Amygdala (tissue), 56 donors: Measurements from ENCODE around the gene EIF4E1B.

Experiments
- DNase-seq, 56 donors: peaks; one replicate each; lab custom pipeline; 2025; lab: John Stamatoyannopoulos, UW

Gene EIF4E1B

DNA sequence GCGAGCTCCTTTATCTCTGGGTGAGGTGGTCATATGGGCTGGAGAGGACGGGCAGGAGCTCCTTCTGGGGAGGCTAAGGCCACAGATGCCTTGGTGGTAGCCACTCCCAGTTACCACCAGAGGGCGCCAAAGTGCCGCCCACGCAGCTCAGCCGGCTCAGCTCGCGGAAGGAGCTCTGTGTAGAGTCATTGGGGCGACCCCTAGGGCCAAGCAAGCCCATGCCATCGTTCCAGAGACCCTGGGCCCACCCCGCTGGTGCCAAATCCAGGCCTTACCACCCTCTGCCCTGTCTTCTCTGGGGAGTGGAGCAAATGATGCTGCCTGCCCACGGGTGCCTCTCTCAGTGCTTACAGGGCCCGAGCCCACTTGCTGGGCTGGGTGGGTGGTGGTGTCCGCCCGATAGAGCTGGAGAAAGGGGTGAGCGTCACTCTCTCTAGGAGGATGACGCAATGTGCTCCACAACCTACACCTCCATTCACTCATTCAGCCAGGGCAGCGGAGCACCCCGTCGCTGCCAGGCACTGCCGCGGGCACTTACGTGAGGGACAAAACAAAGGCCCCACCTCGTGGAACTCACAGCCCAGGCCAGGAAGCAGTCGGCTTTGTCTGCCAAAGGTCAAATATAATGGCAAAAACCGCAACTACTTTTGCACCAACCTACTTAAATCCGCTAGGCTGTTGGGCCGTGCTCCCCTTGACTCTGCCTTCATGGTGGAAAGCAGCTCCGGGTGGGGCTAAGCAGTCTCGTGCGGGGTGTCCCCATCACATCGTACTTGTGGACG is 30.6 kb downstream of the EIF4E1B start:
- DNase-seq: peak in 47 of 56 donors; percentile 14 to 79 (median 47)

DNA sequence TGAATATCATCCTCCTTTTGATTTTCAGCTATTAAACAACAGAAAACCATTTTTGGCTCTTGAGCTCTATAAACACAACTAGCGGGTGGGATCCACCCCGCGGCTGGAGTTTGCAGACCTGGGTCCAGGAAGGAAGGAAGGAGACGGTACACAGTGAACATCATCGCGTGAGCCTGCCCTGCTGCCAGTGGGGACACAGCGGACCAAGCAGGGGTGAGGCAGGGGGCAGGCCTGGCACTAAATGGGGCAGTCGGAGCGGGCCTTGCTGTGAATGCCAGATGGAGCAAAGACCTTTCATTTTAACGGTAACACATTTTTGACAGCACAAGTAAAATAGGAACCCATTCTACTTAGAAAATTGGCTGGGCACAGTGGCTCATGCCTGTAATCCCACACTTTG is 31.2 kb downstream of the EIF4E1B start:
- DNase-seq: no peak

DNA sequence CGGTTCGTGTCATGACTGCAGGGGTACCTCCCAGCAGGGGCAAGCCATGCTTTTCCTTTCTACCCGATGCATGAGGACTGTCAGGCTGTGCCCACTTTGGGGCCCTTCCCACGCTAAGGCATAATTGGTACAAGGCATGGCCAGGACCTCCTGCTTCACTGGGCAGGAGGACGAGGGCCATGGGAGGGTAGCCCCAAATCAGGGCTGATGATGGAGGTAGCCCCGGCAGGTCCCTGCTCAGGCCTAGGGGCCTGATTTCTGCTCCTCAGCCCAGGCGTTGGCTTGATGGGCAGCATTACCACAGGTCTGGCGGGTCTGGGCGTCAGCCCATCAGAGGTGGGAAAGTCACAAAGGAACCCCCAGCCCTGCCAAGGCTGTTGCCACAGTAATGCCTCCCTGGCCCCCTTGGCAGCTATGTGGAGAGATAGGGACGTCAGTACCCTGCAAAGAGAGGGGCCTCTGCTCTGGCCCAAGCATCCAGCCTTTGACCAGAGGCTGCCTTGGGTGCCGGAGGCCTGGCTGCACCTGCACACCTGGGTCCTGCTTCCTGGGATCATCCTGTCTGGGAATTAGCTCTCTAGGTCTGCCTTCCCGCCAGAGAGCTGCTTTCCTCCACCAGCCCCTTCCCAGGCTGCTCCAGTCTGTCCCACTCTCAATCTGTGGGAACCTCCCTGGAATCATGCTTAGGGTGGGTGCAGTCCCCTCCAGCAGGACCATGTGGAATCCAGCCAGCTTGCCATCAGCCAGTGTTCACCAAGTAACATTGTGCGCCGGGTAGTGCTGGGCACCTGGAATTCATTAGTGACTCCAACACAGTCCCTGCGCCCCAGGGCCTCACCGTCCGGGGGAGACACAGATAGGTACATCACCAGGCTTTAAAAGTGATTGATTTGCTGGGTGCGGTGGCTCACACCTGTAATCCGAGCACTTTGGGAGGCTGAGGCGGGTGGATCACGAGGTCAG is 32.2 kb downstream of the EIF4E1B start:
- no peak for DNase-seq

DNA sequence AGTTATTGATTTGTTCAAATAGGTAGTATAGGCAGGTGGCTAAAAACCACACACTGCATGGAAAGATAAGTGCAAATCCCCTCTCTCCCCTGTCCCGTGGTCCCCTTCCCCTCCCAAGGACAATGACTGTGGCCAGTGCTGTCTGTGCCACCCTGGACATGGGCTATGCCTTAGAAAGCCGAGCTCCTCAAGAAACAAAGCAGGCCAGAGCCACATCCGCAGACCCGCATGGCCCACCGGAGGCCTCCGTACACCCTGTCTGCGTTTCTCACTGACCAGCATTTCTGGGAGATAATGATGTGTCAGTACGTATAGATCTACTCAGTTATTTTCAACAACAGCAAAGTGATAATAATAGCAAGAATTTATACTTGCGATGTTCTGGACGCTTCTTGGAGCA is 33.1 kb downstream of the EIF4E1B start:
- DNase-seq: no peak

DNA sequence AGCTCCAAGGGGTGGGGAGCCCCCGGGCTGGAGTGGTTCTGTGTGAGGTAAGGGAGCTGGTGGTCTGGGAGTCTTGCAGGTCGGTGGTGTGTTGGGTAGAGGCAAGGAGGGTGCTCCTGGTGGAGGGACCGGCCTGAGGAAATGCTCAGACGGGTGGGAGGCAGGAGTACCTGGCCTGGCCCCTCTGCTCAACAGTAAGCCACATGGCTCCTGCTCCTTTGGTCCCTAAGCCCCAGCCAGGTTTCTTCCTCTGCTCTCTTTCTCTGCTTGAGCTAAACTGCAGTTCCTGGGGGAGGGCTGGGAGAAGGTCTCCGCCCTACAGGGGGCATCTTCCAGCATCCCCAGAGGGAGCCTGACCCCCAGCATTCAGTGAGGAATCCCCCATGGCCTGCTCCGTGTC is 34.0 kb downstream of the EIF4E1B start:
- no peak for DNase-seq

DNA sequence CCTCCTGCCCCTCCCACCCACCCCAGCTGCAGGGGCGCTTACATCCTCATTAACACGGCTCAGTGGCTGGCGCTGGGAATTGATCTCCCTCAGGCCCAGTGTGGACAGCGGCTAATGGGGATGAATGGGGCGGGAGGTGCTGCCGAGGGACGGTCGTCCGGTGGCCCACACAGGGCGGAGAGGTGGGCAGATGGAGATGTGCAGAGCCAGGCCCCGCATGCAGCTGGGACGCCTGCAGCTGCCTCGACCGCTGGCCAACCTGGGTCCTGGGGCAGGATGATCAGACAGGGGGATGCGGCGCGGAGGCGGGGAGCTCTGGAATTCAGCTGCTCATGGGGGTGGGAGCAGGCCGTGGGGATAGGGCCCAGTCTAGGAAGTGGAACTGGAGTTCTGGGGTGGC is 34.4 kb downstream of the EIF4E1B start:
- no peak for DNase-seq

DNA sequence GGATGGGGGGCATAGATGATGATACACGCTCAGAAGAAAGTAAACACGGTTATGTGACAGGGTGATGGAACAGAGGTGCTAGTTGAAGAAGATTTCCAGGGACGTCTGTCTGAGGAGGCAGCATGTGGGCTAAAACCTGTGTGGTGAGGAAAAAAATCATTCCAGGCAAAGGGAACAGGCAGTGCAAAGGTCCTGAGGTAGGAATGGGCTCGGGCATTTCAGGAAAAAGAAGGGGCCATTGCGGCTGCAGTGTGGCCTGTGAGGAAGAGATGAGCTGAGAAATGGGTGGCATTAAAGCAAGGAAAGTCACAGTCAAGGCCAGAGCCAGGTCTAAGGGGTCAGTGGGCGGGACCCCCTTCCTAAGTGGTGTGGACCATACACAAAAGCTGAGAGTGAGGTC is 35.0 kb downstream of the EIF4E1B start:
- no peak for DNase-seq

DNA sequence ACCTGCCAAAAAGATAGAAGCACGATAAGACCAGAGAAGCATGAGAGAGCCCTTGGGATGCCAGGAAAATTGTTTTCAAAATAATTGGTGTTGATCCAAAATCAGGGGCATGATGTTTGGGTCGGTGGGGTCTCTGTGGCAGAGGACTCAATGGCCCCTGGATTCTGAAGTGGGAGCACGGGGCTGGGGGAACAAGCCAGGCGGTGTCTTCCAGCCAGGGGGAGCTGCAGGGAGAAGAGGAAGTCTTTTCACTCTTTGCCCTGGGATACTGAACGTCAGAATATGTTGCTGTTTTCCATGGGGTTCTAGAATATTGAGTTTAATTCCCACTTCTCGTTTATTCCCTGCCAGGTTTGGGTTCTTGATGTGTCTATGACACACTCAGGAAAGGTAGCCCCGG is 37.2 kb downstream of the EIF4E1B start:
- no peak for DNase-seq

DNA sequence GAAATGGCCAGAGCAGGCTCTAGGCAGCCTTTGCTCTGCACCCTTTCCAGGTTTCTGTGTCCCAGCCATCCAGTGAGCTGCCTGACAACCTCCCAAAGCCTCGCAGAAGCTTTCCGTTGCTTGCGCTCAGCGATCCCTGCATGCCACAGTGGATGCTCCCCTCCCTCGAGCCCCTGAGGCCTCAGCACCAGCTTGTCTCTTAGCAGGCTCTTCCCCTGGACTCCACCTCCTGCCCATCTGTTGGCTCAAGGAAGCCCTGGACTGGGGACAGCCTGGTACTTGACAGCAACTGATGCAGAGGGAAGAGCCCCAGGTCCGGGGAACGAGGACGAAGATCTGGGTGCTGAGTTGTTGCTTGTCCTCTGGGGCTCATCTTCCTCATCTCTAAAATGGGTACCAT is 40.0 kb downstream of the EIF4E1B start:
- DNase-seq: no peak

DNA sequence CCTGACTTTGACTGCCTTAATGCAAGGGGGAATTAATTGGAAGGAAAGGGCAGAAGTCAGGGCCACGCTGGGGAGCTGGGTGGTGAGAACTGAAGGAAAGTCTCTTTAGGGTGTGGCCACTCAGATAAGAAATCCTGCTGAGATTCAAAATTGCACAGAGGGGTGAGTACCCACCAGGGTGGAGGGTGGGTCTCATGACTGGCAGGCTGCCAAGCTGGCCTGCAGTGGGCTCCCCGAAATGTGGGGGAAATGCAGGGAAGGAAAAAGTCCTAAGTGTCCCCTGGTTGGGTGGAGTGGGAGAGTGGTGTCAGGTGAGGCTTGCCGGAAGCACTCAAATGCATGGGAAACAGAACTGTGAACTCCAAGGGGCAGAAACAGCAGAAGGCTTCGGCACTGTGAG is 40.9 kb downstream of the EIF4E1B start:
- no peak for DNase-seq

DNA sequence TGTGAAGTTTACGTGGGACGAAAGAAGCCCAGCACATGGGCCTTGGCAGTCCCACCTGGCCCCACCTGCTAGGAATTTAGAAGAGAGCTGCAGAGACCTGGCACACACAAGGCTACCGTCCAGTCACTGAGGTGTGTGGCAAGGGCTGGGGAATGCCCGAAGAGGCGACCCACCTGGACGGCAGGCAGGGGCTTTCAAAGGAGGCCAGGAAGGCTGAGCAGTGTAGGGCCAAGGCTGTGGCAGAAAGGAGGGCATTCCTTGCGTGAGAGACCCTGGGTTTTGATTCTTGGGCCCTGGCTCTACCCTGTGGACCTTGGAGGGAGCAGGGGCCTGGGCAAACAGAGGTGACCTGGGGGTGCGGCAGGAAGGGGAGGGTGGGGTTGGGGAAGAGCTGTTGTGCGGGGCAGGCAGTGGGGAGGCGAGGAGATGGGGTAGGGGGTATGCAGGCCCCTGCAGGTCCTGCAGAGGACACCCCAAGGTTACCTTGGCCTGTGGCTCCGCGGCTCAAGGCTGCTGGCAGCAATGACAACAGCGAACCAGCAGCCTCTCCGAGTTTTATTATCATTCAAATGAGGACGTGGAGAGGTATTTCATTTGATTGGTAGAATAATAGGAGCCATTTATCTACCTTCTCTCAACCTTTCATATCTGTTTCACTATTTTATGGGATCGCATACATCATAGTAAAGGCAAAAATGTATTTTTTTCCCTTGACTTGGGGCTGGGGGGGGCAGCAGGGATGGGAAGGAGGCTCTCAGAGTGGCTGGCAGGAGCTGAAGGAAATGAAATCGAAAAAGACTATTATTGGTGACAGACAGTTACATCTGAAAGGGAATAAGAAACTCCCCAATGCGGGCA is 41.6 kb downstream of the EIF4E1B start:
- no peak for DNase-seq

DNA sequence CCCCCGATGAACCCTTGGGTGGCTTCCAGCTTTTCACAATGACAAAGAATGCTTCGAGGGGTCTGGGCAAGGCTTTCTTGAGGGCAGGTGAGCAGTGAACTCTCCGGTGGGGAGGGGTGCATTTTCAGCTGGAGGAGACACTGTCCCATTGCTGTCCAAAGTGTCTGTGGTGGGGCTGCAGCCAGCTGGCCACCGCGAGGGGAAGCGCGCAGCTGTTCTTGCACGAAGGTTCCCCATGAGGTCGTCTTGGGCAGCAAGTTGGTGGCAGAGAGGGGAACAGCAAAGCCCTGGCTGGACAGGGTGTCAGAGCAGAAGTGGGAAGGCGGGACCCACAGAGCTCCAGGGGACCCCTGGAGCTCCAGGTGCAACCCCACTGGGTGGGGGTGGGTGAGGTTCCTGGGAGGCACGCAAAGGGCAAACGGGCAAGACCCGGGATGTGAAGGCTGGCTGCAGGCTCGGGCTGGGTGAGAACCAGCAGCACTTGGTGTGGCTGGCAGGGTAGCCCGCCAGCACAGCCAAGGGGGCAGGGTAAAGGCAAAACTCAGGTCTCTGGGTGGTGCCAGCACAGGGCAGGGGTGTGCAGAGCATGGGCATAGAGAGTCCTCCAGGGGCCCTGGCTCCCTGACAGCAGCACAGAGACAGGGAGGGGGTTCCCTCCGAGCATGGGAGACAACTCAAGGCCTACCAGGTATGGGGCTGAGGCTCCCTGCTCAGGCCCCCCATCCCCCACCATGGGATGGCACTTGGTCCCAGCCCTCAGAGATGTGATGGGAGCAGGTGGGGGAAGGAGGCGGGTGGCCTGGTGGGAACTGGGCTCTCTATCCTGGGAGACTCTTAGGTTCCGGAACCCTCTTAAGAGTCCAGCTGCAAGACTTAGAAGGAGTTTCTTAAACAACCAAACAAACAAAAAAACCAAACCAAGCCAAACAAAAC is 43.4 kb downstream of the EIF4E1B start:
- no peak for DNase-seq

DNA sequence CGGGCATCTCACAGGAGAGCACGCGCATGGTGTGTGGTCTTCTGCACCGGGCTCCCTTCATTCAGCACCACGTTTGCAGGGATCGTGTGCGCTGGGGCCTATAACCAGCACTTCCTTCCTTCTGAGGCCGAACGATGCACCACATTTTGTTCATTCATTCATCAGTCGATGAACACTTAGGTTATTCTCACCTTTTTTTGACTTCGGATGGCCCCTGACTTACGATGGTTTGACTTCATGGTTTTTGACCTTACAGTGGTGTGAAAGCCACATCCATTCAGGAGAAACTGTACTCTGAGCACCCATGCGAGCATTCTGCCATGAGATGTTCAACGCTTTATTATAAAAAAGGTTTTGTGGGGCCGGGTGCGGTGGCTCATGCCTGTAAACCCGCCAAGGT is 44.3 kb downstream of the EIF4E1B start:
- DNase-seq: no peak

DNA sequence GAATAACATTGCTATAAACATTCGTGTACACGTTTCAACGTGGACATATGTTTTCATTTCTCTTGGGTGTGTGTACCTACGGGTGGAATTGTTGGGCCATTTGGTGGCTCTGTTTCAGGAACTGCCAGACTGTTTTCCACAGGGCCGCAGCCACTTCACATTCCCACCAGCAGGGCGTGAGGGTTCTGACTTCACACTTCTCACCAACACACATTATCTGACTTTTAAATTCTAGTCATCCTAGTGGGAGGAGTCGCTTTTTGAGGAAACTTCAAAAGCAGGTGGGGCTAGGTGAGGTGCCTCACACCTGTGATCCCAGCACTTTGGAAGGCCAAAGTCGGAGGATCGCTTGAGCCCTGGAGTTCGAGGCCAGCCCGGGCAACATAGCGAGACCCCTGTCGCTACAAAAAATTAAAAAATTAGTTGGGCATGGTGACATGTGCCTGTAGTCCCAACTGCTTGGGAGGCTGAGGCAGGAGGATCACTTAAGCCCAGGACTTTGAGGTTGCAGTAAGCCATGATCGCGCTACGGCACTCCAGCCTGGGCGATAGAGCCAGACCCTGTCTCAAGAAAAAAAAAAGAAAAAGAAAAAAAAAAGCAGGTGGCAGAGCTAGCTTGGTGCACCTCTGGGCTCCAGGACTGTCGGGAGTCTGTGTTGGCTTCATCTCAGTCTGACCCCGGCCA is 45.3 kb downstream of the EIF4E1B start:
- no peak for DNase-seq

DNA sequence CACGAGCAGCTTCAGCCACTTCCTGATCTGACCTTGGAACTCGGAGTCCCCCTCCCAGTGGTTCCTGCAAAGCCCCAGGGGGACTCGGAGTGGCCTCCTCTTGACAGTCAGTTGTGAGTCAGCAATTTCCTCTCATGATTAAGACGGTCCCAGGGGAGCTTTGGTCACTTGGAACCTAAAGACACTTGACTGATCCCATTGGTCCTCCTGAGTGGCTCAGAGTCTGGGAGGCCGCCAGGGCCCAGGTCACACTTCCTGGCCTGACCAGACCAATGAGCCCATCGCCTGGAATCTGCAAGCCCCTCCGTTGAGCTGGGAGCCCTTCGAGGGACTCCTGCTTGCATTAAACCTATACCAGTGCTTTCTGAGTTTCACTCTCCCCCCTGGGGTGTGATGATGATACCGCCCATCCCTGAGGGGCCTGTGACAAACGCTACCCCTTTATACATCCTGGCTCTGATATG is 45.9 kb downstream of the EIF4E1B start:
- DNase-seq: no peak

DNA sequence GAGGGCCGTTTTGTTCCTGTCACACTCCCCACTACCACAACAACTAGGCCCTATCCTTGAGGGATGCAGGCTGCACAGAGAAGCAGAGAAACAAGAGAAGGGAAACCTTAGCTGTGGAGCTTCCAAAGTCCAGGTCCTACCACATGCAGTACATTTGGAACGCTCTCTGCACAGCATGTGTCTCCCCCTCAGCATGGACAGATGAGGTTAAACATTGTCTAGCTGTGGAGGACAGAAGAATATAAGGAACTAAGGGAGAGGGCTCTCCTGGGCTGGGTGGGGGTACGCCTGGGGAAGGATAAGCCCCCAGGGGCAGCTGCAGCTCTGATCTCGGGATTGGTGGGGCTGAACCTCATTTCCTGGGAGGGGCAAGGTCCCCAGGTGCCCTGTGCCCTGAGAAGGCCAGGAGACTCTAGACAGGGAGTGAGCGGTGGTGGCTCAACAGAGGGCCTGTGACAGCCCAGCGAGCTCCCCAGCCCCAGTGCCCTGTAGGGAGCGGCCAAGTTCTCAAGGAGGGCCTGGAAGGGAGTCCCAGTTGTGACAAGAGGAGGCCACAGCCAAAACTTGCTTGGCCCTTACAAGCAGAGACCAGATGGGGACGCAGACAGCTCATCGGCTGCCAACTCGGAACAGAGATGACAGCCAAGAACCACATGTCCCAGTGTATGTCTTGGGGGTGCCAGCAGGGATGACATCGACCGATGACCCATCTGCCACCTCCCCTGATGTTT is 46.9 kb downstream of the EIF4E1B start:
- no peak for DNase-seq

DNA sequence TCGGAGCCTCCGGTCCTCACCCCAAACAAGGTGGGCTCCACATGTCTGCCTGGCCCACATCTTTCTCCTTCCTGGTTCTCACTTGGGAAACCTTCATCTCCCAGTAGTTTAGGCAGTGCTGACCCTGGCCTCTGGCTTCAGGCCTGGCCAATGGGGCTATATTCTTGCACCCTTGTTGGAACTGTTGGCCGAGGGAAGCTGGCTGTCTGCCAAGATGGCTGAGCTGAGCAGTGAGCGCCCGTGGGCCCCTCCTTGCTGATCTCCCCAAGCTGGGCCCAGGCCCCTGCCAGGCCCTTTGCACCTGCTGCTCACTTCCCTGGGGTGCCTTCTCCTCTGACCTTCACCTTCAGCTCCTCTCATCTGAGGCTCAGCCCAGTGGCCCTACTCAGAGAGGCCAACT is 48.1 kb downstream of the EIF4E1B start:
- DNase-seq: peak in 1 of 56 donors; percentile 16
